GM23338 (cell line): Measurements from ENCODE around the gene RGS7. TPM values are rescaled to one million over a fixed set of nuclear protein-coding genes. Genes with fewer than 3 reads are reported as not detected.

Experiments used
- ATAC-seq: fragments of 200-7000 bp; cut with Tn5 transposase; 3 replicates; pipeline ENCODE4 v1.9.1; 2020
- DNase-seq: peaks from one replicate; pipeline ENCODE4 v3.0.0-alpha.2; 2015; ENCODE audit warnings: low spot score
- H2AFZ ChIP-seq: fragments of 200-600 bp; sonication (generic); 2 replicates; pipeline ENCODE4 v1.8.0; 2016; ENCODE audit warnings: antibody characterized with exemption, mild to moderate bottlenecking, moderate library complexity
- H3F3A ChIP-seq: fragments of 200-600 bp; sonication (generic); replicated peaks from 2 replicates; pipeline ENCODE4 v1.8.0; 2017; ENCODE audit warnings: antibody characterized with exemption, mixed run types, low read depth
- H3K27ac ChIP-seq: fragments of 200-600 bp; sonication (generic); 2 replicates; pipeline ENCODE4 v1.6.1; 2016; ENCODE audit warnings: low read depth
- H3K27me3 ChIP-seq: fragments of 200-600 bp; sonication (generic); 2 replicates; pipeline ENCODE4 v1.8.0; 2016; ENCODE audit warnings: mild to moderate bottlenecking, mixed run types, moderate library complexity; ENCODE audit not compliant: insufficient read depth
- H3K36me3 ChIP-seq: fragments of 200-600 bp; sonication (generic); 2 replicates; pipeline ENCODE4 v1.8.0; 2016; ENCODE audit warnings: mild to moderate bottlenecking; ENCODE audit not compliant: insufficient read depth
- H3K4me1 ChIP-seq: fragments of 200-600 bp; sonication (generic); 2 replicates; pipeline ENCODE4 v1.8.0; 2016; ENCODE audit warnings: mild to moderate bottlenecking, moderate library complexity; ENCODE audit not compliant: insufficient read depth
- H3K4me2 ChIP-seq: fragments of 200-600 bp; sonication (generic); 2 replicates; pipeline ENCODE4 v1.7.1; 2017; ENCODE audit warnings: mixed run types
- H3K4me3 ChIP-seq: fragments of 200-600 bp; sonication (generic); 2 replicates; pipeline ENCODE4 v1.6.1; 2016; ENCODE audit warnings: mixed run types
- H3K79me2 ChIP-seq: fragments of 200-600 bp; sonication (generic); replicated peaks from 2 replicates; pipeline ENCODE4 v1.8.0; 2017; ENCODE audit warnings: mild to moderate bottlenecking; ENCODE audit not compliant: insufficient read depth
- H3K9me2 ChIP-seq: fragments of 200-600 bp; sonication (generic); 2 replicates; pipeline ENCODE4 v1.8.0; 2017; ENCODE audit not compliant: insufficient read depth
- H4K20me1 ChIP-seq: fragments of 200-600 bp; sonication (generic); replicated peaks from 2 replicates; pipeline ENCODE4 v1.8.0; 2017; ENCODE audit warnings: mild to moderate bottlenecking; ENCODE audit not compliant: insufficient read depth
- H3K27ac Mint-ChIP-seq: 2 replicates; pipeline ENCODE4 v1.8.0; 2020; ENCODE audit warnings: inconsistent platforms, mild to moderate bottlenecking, moderate library complexity, mixed read lengths
- H3K27me3 Mint-ChIP-seq: 3 replicates; pipeline ENCODE4 v1.8.0; 2022; ENCODE audit warnings: low read depth, mild to moderate bottlenecking, moderate library complexity, mixed read lengths, inconsistent platforms; ENCODE audit not compliant: insufficient read depth, poor library complexity
- H3K36me3 Mint-ChIP-seq: 3 replicates; pipeline ENCODE4 v1.8.0; 2021; ENCODE audit warnings: low read depth, mild to moderate bottlenecking, inconsistent platforms, moderate library complexity, mixed read lengths
- H3K4me1 Mint-ChIP-seq: 3 replicates; pipeline ENCODE4 v1.8.0; 2020; ENCODE audit warnings: mild to moderate bottlenecking, inconsistent platforms, mixed read lengths
- H3K4me3 Mint-ChIP-seq: 3 replicates; pipeline ENCODE4 v1.8.0; 2021; ENCODE audit warnings: moderate library complexity, mild to moderate bottlenecking, inconsistent platforms, mixed read lengths
- H3K9me3 Mint-ChIP-seq: 3 replicates; pipeline ENCODE4 v1.8.0; 2020; ENCODE audit warnings: moderate library complexity, mild to moderate bottlenecking, inconsistent platforms, mixed read lengths
- EZH2 ChIP-seq: fragments of 200-600 bp; sonication (generic); IDR thresholded peaks from one replicate; pipeline ENCODE4 v1.8.0; 2017; ENCODE audit warnings: antibody characterized with exemption, mild to moderate bottlenecking, low read depth; ENCODE audit not compliant: unreplicated experiment
- JUNB ChIP-seq: IDR thresholded peaks from one replicate; pipeline ENCODE4 v1.6.1; 2016; ENCODE audit warnings: antibody characterized with exemption; ENCODE audit not compliant: unreplicated experiment
- ZNF331 ChIP-seq: fragments of 250-450 bp; sonication (Bioruptor Pico); IDR thresholded peaks from 2 replicates; pipeline ENCODE4 v1.5.0; 2020; ENCODE audit warnings: low read depth, mild to moderate bottlenecking, moderate library complexity
- ZNF462 ChIP-seq: fragments of 250-450 bp; sonication (Bioruptor Pico); IDR thresholded peaks from 2 replicates; pipeline ENCODE4 v1.5.0; 2020; ENCODE audit warnings: mild to moderate bottlenecking, moderate library complexity
- polyA plus RNA-seq: library from polyadenylated mRNA; unstranded; fragments of >200 nt; fragmentation: Nextera tagmentation; extraction: Ambion mirVana; gene quantifications from 2 replicates; pipeline ENCODE4 v1.2.1, GENCODE V29; 2016
- total RNA-seq: library from RNA; depleted of rRNA; stranded (reverse); fragments of >200 nt; shearing (Covaris generic); gene quantifications from 2 replicates; pipeline ENCODE4 v1.2.3, GENCODE V29; 2014

The RGS7 gene
- total and polyA plus RNA-seq, 2 experiments from 2014 or later = 2.0 to 2.2 TPM

- peak; percentile 84 for TF ChIP-seq ZNF462 (CRISPR knock-in tag)
Measured at GRCh38 chr1:241012708-241013340, 344.2 kb downstream of the RGS7 start (continued).

- Histone ChIP-seq H4K20me1 (no peaks in the 10 kb centered on the region), H2AFZ (no peak overlapping the region), H3K36me3 (no peaks in the 10 kb centered on the region), H3K27me3 (no peaks in the 10 kb centered on the region), H3K27ac (peak overlapping the region; percentile 88), H3K79me2 (no peaks in the 10 kb centered on the region), H3K4me3 (0 out of 2 replicates have a peak overlapping the region, but pooled peaks have one; percentile 13), H3F3A (peaks cover 12% of the 10 kb centered on the region; the same call in 1 of the 2 replicates), H3K4me1 (peaks cover 43% of the 10 kb centered on the region), H3K4me2 (peak overlapping the region; percentile 61), H3K9me2 (peaks cover 12% of the 10 kb centered on the region)
- H3K9me3 Mint-ChIP-seq = no peaks in the 10 kb centered on the region
- H3K27me3 Mint-ChIP-seq = peaks cover 7% of the 10 kb centered on the region
- H3K27ac Mint-ChIP-seq = no peak overlapping the region
- H3K4me1 Mint-ChIP-seq = peaks cover 44% of the 10 kb centered on the region
- ATAC-seq (peak; percentile 41), DNase-seq (peak; percentile 23)
- TF ChIP-seq EZH2 (no peak), ZNF462 (CRISPR knock-in tag) (0 out of 2 replicates have a peak, but pooled peaks have one; percentile 21), ZNF331 (no peak), JUNB (no peak)
- H3K4me3 Mint-ChIP-seq = no peak overlapping the region; the same call in 2 of the 3 replicates
- H3K36me3 Mint-ChIP-seq = no peaks in the 10 kb centered on the region; the same call in 2 of the 3 replicates
Measured at GRCh38 chr1:241007668-241008067, 349.3 kb downstream of the RGS7 start.
